Astrocyte (in vitro differentiated cells and primary cell): ENCODE measurements around the gene ZC3H7A. TPM values are rescaled to one million over a fixed set of nuclear protein-coding genes. Genes with fewer than 3 reads are reported as not detected.

Experiments used
- DNase-seq: peaks from one replicate; pipeline ENCODE4 v3.0.0-alpha.2; 2010; ENCODE audit warnings: low read depth
- FAIRE-seq: peaks from 2 replicates; lab custom pipeline; 2011; peaks lifted over from hg19 to GRCh38; lab: Jason Lieb, UNC
- H2AFZ ChIP-seq: 2 replicates; pipeline ENCODE4 v1.6.0; 2012; ENCODE audit warnings: low read depth, low read length, inconsistent platforms
- H3K27ac ChIP-seq: 2 replicates; pipeline ENCODE4 v1.5.1; 2011; ENCODE audit warnings: low read depth, low read length, inconsistent platforms
- H3K27me3 ChIP-seq: 2 replicates; pipeline ENCODE4 v1.6.0; 2011; ENCODE audit warnings: low read length, inconsistent platforms; ENCODE audit not compliant: insufficient read depth
- H3K36me3 ChIP-seq: 2 replicates; pipeline ENCODE4 v1.5.1; 2011; ENCODE audit warnings: low read length, inconsistent platforms; ENCODE audit not compliant: insufficient read depth
- H3K4me1 ChIP-seq: 2 replicates; pipeline ENCODE4 v1.5.1; 2011; ENCODE audit warnings: low read length, inconsistent platforms; ENCODE audit not compliant: insufficient read depth
- H3K4me2 ChIP-seq: 2 replicates; pipeline ENCODE4 v1.6.0; 2012; ENCODE audit warnings: low read length, inconsistent platforms
- H3K4me3 ChIP-seq: 2 replicates; pipeline ENCODE4 v1.5.1; 2011; ENCODE audit warnings: low read depth, mild to moderate bottlenecking, low read length, inconsistent platforms; ENCODE audit not compliant: insufficient read depth
- H3K79me2 ChIP-seq: 2 replicates; pipeline ENCODE4 v1.6.0; 2012; ENCODE audit warnings: mild to moderate bottlenecking, low read length, inconsistent platforms; ENCODE audit not compliant: insufficient read depth
- H3K9ac ChIP-seq: 2 replicates; pipeline ENCODE4 v1.6.0; 2012; ENCODE audit warnings: mild to moderate bottlenecking, low read length, inconsistent platforms
- H3K9me3 ChIP-seq: 2 replicates; pipeline ENCODE4 v1.5.1; 2012; ENCODE audit warnings: low read depth, mild to moderate bottlenecking, low read length, inconsistent platforms; ENCODE audit not compliant: insufficient read depth
- H4K20me1 ChIP-seq: 2 replicates; pipeline ENCODE4 v1.6.0; 2012; ENCODE audit warnings: low read length, inconsistent platforms; ENCODE audit not compliant: insufficient read depth
- H3K27ac Mint-ChIP-seq: one replicate; pipeline ENCODE4 v1.8.0; 2021; ENCODE audit warnings: mild to moderate bottlenecking, mixed read lengths; ENCODE audit not compliant: unreplicated experiment
- H3K27me3 Mint-ChIP-seq: one replicate; pipeline ENCODE4 v1.8.0; 2021; ENCODE audit warnings: low read depth, mixed read lengths; ENCODE audit not compliant: unreplicated experiment
- H3K36me3 Mint-ChIP-seq: one replicate; pipeline ENCODE4 v1.8.0; 2021; ENCODE audit warnings: low read depth, mixed read lengths; ENCODE audit not compliant: unreplicated experiment
- H3K4me1 Mint-ChIP-seq: one replicate; pipeline ENCODE4 v1.8.0; 2021; ENCODE audit warnings: low read depth, mixed read lengths; ENCODE audit not compliant: unreplicated experiment
- H3K4me3 Mint-ChIP-seq: one replicate; pipeline ENCODE4 v1.8.0; 2021; ENCODE audit warnings: mild to moderate bottlenecking, moderate library complexity, mixed read lengths; ENCODE audit not compliant: unreplicated experiment
- H3K9me3 Mint-ChIP-seq: one replicate; pipeline ENCODE4 v1.8.0; 2021; ENCODE audit warnings: mild to moderate bottlenecking, mixed read lengths; ENCODE audit not compliant: unreplicated experiment
- CTCF ChIP-seq: IDR thresholded peaks from 2 replicates; pipeline ENCODE4 v1.5.1; 2011; ENCODE audit warnings: low read depth, mild to moderate bottlenecking, inconsistent platforms, low read length, moderate library complexity; ENCODE audit not compliant: insufficient read depth
- EZH2 ChIP-seq: IDR thresholded peaks from 2 replicates; pipeline ENCODE4 v1.6.1; 2012; ENCODE audit warnings: mild to moderate bottlenecking, low read length, inconsistent platforms; ENCODE audit not compliant: insufficient read depth
- total RNA-seq: library from RNA; stranded (reverse); gene quantifications from 2 replicates; pipeline ENCODE4 v1.2.1, GENCODE V29; 2021

ZC3H7A gene
- total RNA-seq, 1 donor from 2014 or later = 68.7 TPM

- TF ChIP-seq CTCF = no peak
- TF ChIP-seq EZH2 = no peak
- Histone ChIP-seq H3K27me3 (no peaks in the 10 kb centered on the region), H2AFZ (no peak overlapping the region), H3K4me3 (no peak overlapping the region), H3K9ac (no peak overlapping the region), H3K36me3 (peaks cover 3% of the 10 kb centered on the region), H3K9me3 (no peaks in the 10 kb centered on the region), H3K27ac (no peak overlapping the region), H4K20me1 (peaks cover 46% of the 10 kb centered on the region), H3K79me2 (no peaks in the 10 kb centered on the region), H3K4me1 (peaks cover 10% of the 10 kb centered on the region), H3K4me2 (no peak overlapping the region)
- Mint-ChIP-seq H3K27me3 (no peaks in the 10 kb centered on the region), H3K36me3 (peaks cover 14% of the 10 kb centered on the region), H3K4me1 (peaks cover 10% of the 10 kb centered on the region), H3K9me3 (no peaks in the 10 kb centered on the region), H3K4me3 (no peak overlapping the region), H3K27ac (no peak overlapping the region)
- DNase-seq (no peak), FAIRE-seq (no peak)
Measured at GRCh38 chr16:11712122-11712521, 84.9 kb downstream of the ZC3H7A start.

- H4K20me1 ChIP-seq = peaks cover 48% of the 10 kb centered on the region
- H3K4me1 Mint-ChIP-seq = peaks cover 10% of the 10 kb centered on the region
- no peaks in the 10 kb centered on the region for H3K9me3 ChIP-seq
- no peak overlapping the region for H3K27ac ChIP-seq
- peaks cover 3% of the 10 kb centered on the region for H3K36me3 ChIP-seq
- H3K27me3 ChIP-seq = no peaks in the 10 kb centered on the region
- H2AFZ ChIP-seq = no peak overlapping the region
- no peak overlapping the region for H3K4me2 ChIP-seq
- H3K9me3 Mint-ChIP-seq = no peaks in the 10 kb centered on the region
- H3K27ac Mint-ChIP-seq = no peak overlapping the region
- H3K4me1 ChIP-seq = peaks cover 10% of the 10 kb centered on the region
- no peak for FAIRE-seq
- TF ChIP-seq CTCF (no peak), EZH2 (no peak)
- no peaks in the 10 kb centered on the region for H3K79me2 ChIP-seq
- no peak for DNase-seq
- H3K36me3 Mint-ChIP-seq = peaks cover 14% of the 10 kb centered on the region
- no peaks in the 10 kb centered on the region for H3K27me3 Mint-ChIP-seq
- H3K4me3 ChIP-seq = no peak overlapping the region
- H3K4me3 Mint-ChIP-seq = no peak overlapping the region
- no peak overlapping the region for H3K9ac ChIP-seq
Measured at GRCh38 chr16:11711662-11712061, 85.4 kb downstream of the ZC3H7A start.

GRCh38 chr16:11708421-11708820, 88.6 kb downstream of the ZC3H7A start:
- FAIRE-seq (no peak), DNase-seq (peak; percentile 45)
- Histone ChIP-seq H3K27ac (peak overlapping the region; percentile 43), H3K9ac (peak overlapping the region; percentile 20), H3K27me3 (no peaks in the 10 kb centered on the region), H3K4me1 (peaks cover 10% of the 10 kb centered on the region), H4K20me1 (peaks cover 55% of the 10 kb centered on the region), H3K9me3 (no peaks in the 10 kb centered on the region), H3K79me2 (no peaks in the 10 kb centered on the region), H2AFZ (no peak overlapping the region), H3K4me2 (no peak overlapping the region), H3K36me3 (peaks cover under 1% of the 10 kb centered on the region), H3K4me3 (no peak overlapping the region)
- Mint-ChIP-seq H3K36me3 (peaks cover 13% of the 10 kb centered on the region), H3K27ac (peak overlapping the region; percentile 5), H3K4me1 (peaks cover 8% of the 10 kb centered on the region), H3K27me3 (no peaks in the 10 kb centered on the region), H3K9me3 (no peaks in the 10 kb centered on the region), H3K4me3 (no peak overlapping the region)
- TF ChIP-seq CTCF (no peak), EZH2 (no peak)
